Jurkat, Clone E6-1 (cell line): ENCODE measurements around the gene TMPRSS6.
"Not testable (repeated sequence)": the region's sequence is repeated elsewhere in the genome, so short reads cannot be mapped to it uniquely, and the experiment has no call there.

Experiments used
- DNase-seq: peaks from one replicate; pipeline ENCODE4 v3.0.0-alpha.2; 2011; ENCODE audit warnings: low read depth, low spot score
- H3K4me3 ChIP-seq: 2 replicates; pipeline ENCODE4 v1.5.1; 2011; ENCODE audit warnings: mild to moderate bottlenecking, low read length, control low read depth, moderate library complexity

TMPRSS6 gene

GRCh38 chr22:37075046-37075445 is 34.5 kb downstream of the TMPRSS6 start:
- H3K4me3 ChIP-seq = no peak overlapping the region
- no peak for DNase-seq

- no peak for DNase-seq
- no peak overlapping the region for H3K4me3 ChIP-seq
These were observed 35.0 kb downstream of the TMPRSS6 start for GRCh38 chr22:37074537-37074936.

GRCh38 chr22:37072673-37073072 is 36.8 kb downstream of the TMPRSS6 start:
- H3K4me3 ChIP-seq = no peak overlapping the region
- no peak for DNase-seq

GRCh38 chr22:37071850-37072592 is 37.5 kb downstream of the TMPRSS6 start:
- not testable (repeated sequence) for DNase-seq, H3K4me3 ChIP-seq

GRCh38 chr22:37070744-37071143 is 38.8 kb downstream of the TMPRSS6 start:
- H3K4me3 ChIP-seq = no peak overlapping the region
- DNase-seq = no peak

GRCh38 chr22:37070334-37070733 is 39.2 kb downstream of the TMPRSS6 start:
- no peak overlapping the region for H3K4me3 ChIP-seq
- DNase-seq = no peak

GRCh38 chr22:37069719-37070118 is 39.8 kb downstream of the TMPRSS6 start:
- no peak for DNase-seq
- no peak overlapping the region for H3K4me3 ChIP-seq

GRCh38 chr22:37069319-37069718 is 40.2 kb downstream of the TMPRSS6 start:
- H3K4me3 ChIP-seq = no peak overlapping the region
- no peak for DNase-seq

- no peak overlapping the region for H3K4me3 ChIP-seq
- DNase-seq = no peak
These were observed 40.7 kb downstream of the TMPRSS6 start for GRCh38 chr22:37068859-37069258.

GRCh38 chr22:37067428-37067827 is 42.1 kb downstream of the TMPRSS6 start:
- DNase-seq = no peak

GRCh38 chr22:37065961-37066360 is 43.6 kb downstream of the TMPRSS6 start:
- H3K4me3 ChIP-seq = no peak overlapping the region
- no peak for DNase-seq

More at GRCh38 chr22:37067428-37067827, 42.1 kb downstream of the TMPRSS6 start:
- no peak overlapping the region for H3K4me3 ChIP-seq

- no peak for DNase-seq
- H3K4me3 ChIP-seq = no peak overlapping the region
These were observed 44.3 kb downstream of the TMPRSS6 start for GRCh38 chr22:37065180-37065579.

- DNase-seq = no peak
- no peak overlapping the region for H3K4me3 ChIP-seq
These were observed 45.0 kb downstream of the TMPRSS6 start for GRCh38 chr22:37064553-37064952.

- no peak overlapping the region for H3K4me3 ChIP-seq
- DNase-seq = peak; percentile 57
These were observed 45.8 kb downstream of the TMPRSS6 start for GRCh38 chr22:37063431-37064420.

GRCh38 chr22:37062702-37063381 is 46.7 kb downstream of the TMPRSS6 start:
- H3K4me3 ChIP-seq = no peak overlapping the region
- DNase-seq = no peak

- DNase-seq = no peak
- no peak overlapping the region for H3K4me3 ChIP-seq
These were observed 47.2 kb downstream of the TMPRSS6 start for GRCh38 chr22:37062376-37062675.

- no peak overlapping the region for H3K4me3 ChIP-seq
- DNase-seq = no peak
These were observed 47.7 kb downstream of the TMPRSS6 start for GRCh38 chr22:37061611-37062375.

GRCh38 chr22:37060801-37061610 is 48.5 kb downstream of the TMPRSS6 start:
- H3K4me3 ChIP-seq = no peak overlapping the region
- no peak for DNase-seq
